GM18526 (cell line): ENCODE measurements around the gene MEI1.

ENCODE experiments used
- POLR2A ChIP-seq: IDR thresholded peaks from 3 replicates; pipeline ENCODE4 v1.6.1; 2011; ENCODE audit not compliant: insufficient read length; ENCODE audit errors: extremely low read depth

The MEI1 gene

GRCh38 chr22:41818596-41818995 is 119.3 kb downstream of the MEI1 start:
- TF ChIP-seq POLR2A: no peak

- TF ChIP-seq POLR2A: no peak
Observed at GRCh38 chr22:41819257-41819656, 120.0 kb downstream of the MEI1 start.

- TF ChIP-seq POLR2A: no peak
Observed at GRCh38 chr22:41820447-41820846, 121.1 kb downstream of the MEI1 start.

GRCh38 chr22:41821471-41822316 is 122.4 kb downstream of the MEI1 start:
- no peak for TF ChIP-seq POLR2A

GRCh38 chr22:41822317-41823057 is 123.2 kb downstream of the MEI1 start:
- TF ChIP-seq POLR2A: no peak

- TF ChIP-seq POLR2A: no peak
Observed at GRCh38 chr22:41823797-41824196, 124.5 kb downstream of the MEI1 start.

GRCh38 chr22:41825376-41825775 is 126.1 kb downstream of the MEI1 start:
- no peak for TF ChIP-seq POLR2A

- TF ChIP-seq POLR2A: no peak
Observed at GRCh38 chr22:41826021-41826420, 126.7 kb downstream of the MEI1 start.

GRCh38 chr22:41826430-41827383 is 127.4 kb downstream of the MEI1 start:
- TF ChIP-seq POLR2A: no peak

- no peak for TF ChIP-seq POLR2A
Observed at GRCh38 chr22:41827671-41828070, 128.4 kb downstream of the MEI1 start.

- TF ChIP-seq POLR2A: no peak
Observed at GRCh38 chr22:41828516-41828915, 129.2 kb downstream of the MEI1 start.

GRCh38 chr22:41830174-41830573 is 130.9 kb downstream of the MEI1 start:
- no peak for TF ChIP-seq POLR2A

GRCh38 chr22:41831383-41831782 is 132.1 kb downstream of the MEI1 start:
- TF ChIP-seq POLR2A: peak; percentile 15

- TF ChIP-seq POLR2A: no peak
Observed at GRCh38 chr22:41831828-41832552, 132.7 kb downstream of the MEI1 start.
